DOHH2 (cell line): ENCODE results near the gene PLA2G6.

ENCODE experiments used
- EZH2phosphoT487 ChIP-seq: fragments of 200-600 bp; sonication (generic); IDR thresholded peaks from 2 replicates; pipeline ENCODE4 v1.6.1; 2017; ENCODE audit warnings: borderline replicate concordance, mild to moderate bottlenecking, antibody characterized with exemption, low read length, moderate library complexity, mixed read lengths
- TF ChIP-seq, protein P1 (sequence below): fragments of 200-600 bp; sonication (generic); IDR thresholded peaks from one replicate; pipeline ENCODE4 v1.5.1; 2014; ENCODE audit warnings: antibody characterized with exemption, mild to moderate bottlenecking, low read depth, low read length; ENCODE audit not compliant: poor library complexity, severe bottlenecking

DNA sequence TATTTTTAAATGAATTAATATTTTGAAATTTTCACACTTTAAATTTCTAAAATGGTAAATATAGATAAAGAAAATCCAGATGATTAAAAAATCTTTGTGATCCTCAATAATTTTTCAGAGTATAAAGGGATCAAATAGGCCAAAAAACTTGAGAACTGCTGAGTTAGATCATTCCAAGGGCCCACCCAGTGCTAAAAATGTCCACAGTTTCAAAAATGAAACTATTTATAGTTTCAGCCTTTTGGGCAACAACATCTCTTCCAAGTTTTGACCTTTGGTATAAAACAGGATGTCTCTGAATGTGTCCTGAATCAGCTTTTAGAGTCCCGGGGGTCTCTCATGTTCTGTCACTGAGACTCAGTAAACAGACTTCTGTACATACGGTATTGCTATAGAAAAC is 50.2 kb downstream of the PLA2G6 start:
- TF ChIP-seq, protein P1, sequence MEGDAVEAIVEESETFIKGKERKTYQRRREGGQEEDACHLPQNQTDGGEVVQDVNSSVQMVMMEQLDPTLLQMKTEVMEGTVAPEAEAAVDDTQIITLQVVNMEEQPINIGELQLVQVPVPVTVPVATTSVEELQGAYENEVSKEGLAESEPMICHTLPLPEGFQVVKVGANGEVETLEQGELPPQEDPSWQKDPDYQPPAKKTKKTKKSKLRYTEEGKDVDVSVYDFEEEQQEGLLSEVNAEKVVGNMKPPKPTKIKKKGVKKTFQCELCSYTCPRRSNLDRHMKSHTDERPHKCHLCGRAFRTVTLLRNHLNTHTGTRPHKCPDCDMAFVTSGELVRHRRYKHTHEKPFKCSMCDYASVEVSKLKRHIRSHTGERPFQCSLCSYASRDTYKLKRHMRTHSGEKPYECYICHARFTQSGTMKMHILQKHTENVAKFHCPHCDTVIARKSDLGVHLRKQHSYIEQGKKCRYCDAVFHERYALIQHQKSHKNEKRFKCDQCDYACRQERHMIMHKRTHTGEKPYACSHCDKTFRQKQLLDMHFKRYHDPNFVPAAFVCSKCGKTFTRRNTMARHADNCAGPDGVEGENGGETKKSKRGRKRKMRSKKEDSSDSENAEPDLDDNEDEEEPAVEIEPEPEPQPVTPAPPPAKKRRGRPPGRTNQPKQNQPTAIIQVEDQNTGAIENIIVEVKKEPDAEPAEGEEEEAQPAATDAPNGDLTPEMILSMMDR = no peak
- TF ChIP-seq EZH2phosphoT487 = no peak
